Esophagus (tissue), 2 donors: ENCODE measurements around the gene PARN. TPM values are rescaled to one million over a fixed set of nuclear protein-coding genes. Genes with fewer than 3 reads are reported as not detected.

Experiments used
- H3K27ac ChIP-seq, 2 donors: one replicate each; pipeline ENCODE4 v1.5.1; 2013; ENCODE audit warnings: low read depth in 2 of 2, mild to moderate bottlenecking in 2 of 2, inconsistent platforms in 1 of 2, low read length in 1 of 2, moderate library complexity in 1 of 2
- H3K27me3 ChIP-seq, 2 donors: one replicate each; pipeline ENCODE4 v1.6.1; 2013; ENCODE audit warnings: low read length in 2 of 2, control low read depth in 1 of 2, mild to moderate bottlenecking in 1 of 2; ENCODE audit not compliant: insufficient read depth in 2 of 2, control insufficient read depth in 1 of 2
- H3K36me3 ChIP-seq, 2 donors: one replicate each; pipeline ENCODE4 v1.6.1; 2013; ENCODE audit warnings: low read length in 1 of 2; ENCODE audit not compliant: control insufficient read depth in 2 of 2, insufficient read depth in 2 of 2
- H3K4me1 ChIP-seq, 2 donors: one replicate each; pipeline ENCODE4 v1.6.1; 2013; ENCODE audit warnings: low read length in 1 of 2; ENCODE audit not compliant: control insufficient read depth in 2 of 2, insufficient read depth in 2 of 2
- H3K4me3 ChIP-seq, 2 donors: one replicate each; pipeline ENCODE4 v1.5.1; 2013; ENCODE audit warnings: low read length in 2 of 2, mild to moderate bottlenecking in 2 of 2, low read depth in 1 of 2, moderate library complexity in 1 of 2
- H3K9me3 ChIP-seq, 2 donors: one replicate each; pipeline ENCODE4 v1.6.1; 2013; ENCODE audit warnings: mild to moderate bottlenecking in 2 of 2, low read depth in 1 of 2, low read length in 1 of 2, moderate library complexity in 1 of 2; ENCODE audit not compliant: control insufficient read depth in 2 of 2, insufficient read depth in 1 of 2
- WGBS, 2 donors: extraction: QIAGEN DNeasy Blood & Tissue Kit; methylation state at CpG; one replicate each; pipeline ENCODE4 v1.1.7; 2013; 5-methylcytosine and 5-hydroxymethylcytosine counted together
- polyA plus RNA-seq, 2 donors: library from polyadenylated mRNA; stranded (reverse); fragments of 200-250 nt; gene quantifications; one replicate each; pipeline ENCODE4 v1.2.3, GENCODE V29; 2013
- donor health status: healthy with polysubstance abuse.
- donor health status: Bipolar disorder and iron deficiency.

PARN gene, protein sequence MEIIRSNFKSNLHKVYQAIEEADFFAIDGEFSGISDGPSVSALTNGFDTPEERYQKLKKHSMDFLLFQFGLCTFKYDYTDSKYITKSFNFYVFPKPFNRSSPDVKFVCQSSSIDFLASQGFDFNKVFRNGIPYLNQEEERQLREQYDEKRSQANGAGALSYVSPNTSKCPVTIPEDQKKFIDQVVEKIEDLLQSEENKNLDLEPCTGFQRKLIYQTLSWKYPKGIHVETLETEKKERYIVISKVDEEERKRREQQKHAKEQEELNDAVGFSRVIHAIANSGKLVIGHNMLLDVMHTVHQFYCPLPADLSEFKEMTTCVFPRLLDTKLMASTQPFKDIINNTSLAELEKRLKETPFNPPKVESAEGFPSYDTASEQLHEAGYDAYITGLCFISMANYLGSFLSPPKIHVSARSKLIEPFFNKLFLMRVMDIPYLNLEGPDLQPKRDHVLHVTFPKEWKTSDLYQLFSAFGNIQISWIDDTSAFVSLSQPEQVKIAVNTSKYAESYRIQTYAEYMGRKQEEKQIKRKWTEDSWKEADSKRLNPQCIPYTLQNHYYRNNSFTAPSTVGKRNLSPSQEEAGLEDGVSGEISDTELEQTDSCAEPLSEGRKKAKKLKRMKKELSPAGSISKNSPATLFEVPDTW
- 10 to 100 TPM in 1 of 2 donors, 1 to 10 TPM in 1; 5.5 to 11.9 TPM for polyA plus RNA-seq

DNA sequence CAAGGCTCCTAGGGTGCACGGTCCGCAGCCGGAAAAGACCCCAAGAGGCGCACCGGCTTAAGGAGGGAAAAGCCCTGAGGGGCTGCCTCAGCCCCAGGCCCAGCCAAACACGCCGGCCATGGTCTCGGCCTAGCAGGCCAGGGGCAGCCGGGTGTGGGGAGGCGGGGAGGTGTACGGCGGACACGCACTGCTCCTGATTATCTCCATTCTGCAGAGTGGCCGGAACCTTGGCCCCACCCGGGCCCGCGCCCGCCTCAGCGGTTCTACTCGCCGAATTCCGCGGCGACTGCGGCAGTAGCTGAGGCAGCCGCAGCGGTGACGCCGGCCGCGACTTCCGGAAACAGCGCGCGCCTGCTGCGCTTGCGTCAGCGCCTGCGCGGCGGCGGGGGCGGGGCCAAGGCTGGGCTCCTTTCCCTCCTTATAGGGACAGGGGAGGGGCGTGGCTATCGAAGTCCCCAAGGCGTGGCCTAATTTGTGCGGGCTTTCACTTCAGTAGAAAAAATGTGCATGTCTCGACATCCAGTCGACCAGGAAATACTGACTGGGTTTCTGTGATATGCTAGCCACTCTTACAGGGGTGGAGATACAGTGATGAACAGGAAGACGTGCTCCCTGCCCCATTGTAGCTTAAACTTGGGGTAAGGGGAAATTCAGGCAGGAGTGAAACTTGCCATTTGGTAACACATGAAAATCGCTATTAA lies at the start of gene PARN:
PARN (minus strand) TSS at position 342 of the 701 bp plus-strand sequence; CDS start at position 207, 135 bp downstream.
- H3K27ac ChIP-seq, result peak within 1 kb of the TSS; percentile 87 to 95

DNA sequence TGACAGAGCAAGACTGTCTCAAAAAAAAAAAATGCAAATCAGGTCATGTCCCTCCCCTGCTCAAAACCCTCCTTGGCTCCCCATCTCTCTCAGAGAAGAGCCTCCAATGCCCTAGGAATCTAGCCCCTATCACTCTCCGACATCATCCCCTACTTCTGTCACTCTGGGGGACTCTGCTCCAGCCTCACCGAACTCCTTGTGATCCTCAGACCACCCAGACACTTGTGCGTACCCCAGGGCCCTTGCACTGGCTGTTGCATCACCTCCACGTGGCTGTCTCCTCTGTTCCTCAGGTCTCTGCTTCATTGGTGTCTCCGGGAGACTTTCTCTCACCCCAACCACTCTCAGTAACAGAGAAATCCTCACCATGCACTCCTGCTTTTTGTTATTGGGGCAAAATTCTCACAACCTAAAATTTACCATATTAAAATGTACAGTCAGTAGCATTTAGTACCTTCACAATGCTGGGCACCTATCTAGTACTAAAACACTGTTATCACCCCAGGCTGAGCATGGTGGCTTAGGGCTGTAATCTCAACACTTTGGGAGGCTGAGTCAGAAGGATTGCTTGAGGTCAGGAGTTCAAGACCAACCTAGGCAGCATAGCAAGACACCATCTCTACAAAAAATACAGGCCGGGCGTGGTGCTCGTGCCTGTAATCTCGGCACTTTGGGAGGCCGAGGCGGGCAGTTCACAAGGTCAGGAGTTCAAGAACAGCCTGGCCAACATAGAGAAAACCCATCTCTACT lies 48.9 kb upstream of the PARN start:
- Histone ChIP-seq H3K27me3 (no peaks in the 10 kb centered on the region), H3K4me3 (no peak overlapping the region), H3K27ac (no peak overlapping the region), H3K4me1 (no peaks in the 10 kb centered on the region), H3K36me3 (no peaks in the 10 kb centered on the region), H3K9me3 (peaks cover 0 to 2% of the 10 kb centered on the region in 2 donors)
- WGBS, 2 donors, result 81% methylated on average over 11 of the region's 11 CpGs

More for the DNA sequence above, at the start of gene PARN:
- H3K4me1 ChIP-seq, result peaks cover 0 to 7% of the 10 kb centered on the region in 2 donors
- H3K4me3 ChIP-seq, result peak within 1 kb of the TSS; percentile 81 to 95
- H3K9me3 ChIP-seq, result no peaks in the 10 kb centered on the region
- H3K27me3 ChIP-seq, result no peaks in the 10 kb centered on the region
- 1% methylated on average over 51 of the region's 51 CpGs for WGBS, 2 donors
- H3K36me3 ChIP-seq, result peaks cover 1 to 6% of the 10 kb centered on the region in 2 donors

DNA sequence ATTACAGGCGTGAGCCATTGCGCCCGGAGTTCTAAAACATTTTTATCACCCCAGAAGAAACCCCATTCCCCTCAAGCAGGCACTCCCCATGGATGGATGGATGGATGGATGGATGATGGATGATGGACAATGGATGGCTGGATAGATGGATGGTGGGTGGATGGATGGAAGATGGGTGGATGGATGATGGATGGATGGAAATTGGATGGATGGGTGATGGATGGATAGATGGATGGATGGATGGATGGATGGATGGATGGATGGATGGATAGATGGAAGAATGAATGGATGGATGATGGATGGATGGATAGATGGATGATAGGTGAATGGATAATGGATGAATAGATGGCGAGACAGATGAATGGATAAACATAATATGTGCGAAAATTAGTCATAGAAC lies 47.6 kb upstream of the PARN start:
- Histone ChIP-seq H3K9me3 (peaks cover 0 to 2% of the 10 kb centered on the region in 2 donors), H3K36me3 (no peaks in the 10 kb centered on the region), H3K27me3 (no peaks in the 10 kb centered on the region), H3K4me3 (no peak overlapping the region), H3K27ac (no peak overlapping the region), H3K4me1 (no peaks in the 10 kb centered on the region)
- WGBS, 2 donors, result 88 to 94% methylated on average over 5 of the region's 5 CpGs

DNA sequence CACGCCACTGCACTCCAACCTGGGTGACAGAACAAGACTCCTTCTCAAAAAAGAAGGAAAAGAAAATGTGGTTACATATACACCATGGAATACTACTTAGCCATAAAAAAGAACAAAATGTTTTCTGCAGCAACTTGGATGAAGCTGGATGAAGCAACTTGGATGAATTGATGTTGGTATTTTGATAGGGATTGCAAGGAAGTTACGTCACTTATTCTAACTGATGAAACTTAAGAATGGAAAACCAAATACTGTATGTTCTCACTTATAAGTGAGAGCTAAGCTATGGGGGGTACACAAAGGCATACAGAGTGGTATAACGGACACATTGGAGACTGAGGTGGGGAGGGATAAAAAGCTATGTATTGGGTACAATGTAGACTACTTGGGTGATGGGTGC lies 46.6 kb upstream of the PARN start:
- Histone ChIP-seq H3K36me3 (no peaks in the 10 kb centered on the region), H3K27me3 (no peaks in the 10 kb centered on the region), H3K4me1 (no peaks in the 10 kb centered on the region), H3K27ac (no peak overlapping the region), H3K4me3 (no peak overlapping the region), H3K9me3 (peaks cover 0 to 2% of the 10 kb centered on the region in 2 donors)
- 87 to 91% methylated on average over 3 of the region's 3 CpGs for WGBS, 2 donors

DNA sequence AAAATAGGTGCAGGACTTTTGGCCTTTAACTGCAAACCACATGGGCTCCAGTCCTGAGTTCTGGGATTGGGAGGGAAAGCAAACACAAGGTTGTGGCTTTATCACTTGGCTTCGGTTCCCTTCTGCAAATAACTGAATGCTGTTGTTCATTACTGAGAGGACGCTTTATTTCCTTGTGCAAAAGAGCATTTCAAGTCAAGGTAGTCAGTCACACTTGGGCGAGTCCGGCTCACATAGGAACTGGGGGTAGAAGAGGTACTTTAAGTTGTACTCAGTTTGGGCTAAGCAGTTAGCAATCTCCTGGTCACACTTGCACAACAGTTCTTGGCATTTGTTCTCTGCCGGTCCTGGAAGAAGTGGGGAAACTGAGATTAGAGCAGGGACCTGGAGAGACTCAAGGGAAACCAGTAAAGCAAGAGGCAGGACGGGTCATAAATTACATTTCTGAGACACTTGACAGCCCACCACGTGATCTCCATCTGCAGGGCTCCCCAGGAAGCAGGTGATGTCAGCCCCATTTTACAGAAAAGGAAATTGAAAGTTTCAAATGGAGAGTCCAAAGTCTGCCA lies 42.4 kb upstream of the PARN start:
- Histone ChIP-seq H3K27me3 (no peaks in the 10 kb centered on the region), H3K9me3 (no peaks in the 10 kb centered on the region), H3K4me3 (no peak overlapping the region), H3K4me1 (no peaks in the 10 kb centered on the region), H3K36me3 (peaks cover 3 to 4% of the 10 kb centered on the region in 2 donors), H3K27ac (no peak overlapping the region)
- WGBS, 2 donors, result 37 to 55% methylated on average over 7 of the region's 7 CpGs

DNA sequence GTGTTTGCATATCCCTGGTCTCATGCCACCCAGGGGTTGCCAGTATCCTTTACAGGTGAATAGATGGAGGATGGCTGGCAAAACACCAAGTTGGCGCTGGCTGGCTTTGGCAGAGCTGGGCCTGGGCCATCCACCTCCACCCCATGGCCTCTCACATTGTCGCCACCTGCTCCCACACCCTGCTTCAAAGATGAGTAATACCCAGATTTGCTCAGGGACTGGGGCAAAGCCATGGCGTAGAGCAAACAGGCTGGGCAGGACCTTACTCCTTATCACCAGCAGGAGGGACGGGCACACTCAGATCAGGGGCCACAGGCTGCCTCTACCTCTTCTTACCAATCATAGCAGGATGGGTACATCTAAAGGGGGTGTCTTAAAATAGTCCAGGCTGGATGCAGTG lies 39.7 kb upstream of the PARN start:
- Histone ChIP-seq H3K27me3 (no peaks in the 10 kb centered on the region), H3K4me3 (no peak overlapping the region), H3K9me3 (no peaks in the 10 kb centered on the region), H3K4me1 (no peaks in the 10 kb centered on the region), H3K36me3 (peaks cover 10 to 14% of the 10 kb centered on the region in 2 donors), H3K27ac (peak overlapping the region in 1 of 2 donors; percentile 6)
- 57 to 68% methylated on average over 4 of the region's 4 CpGs for WGBS, 2 donors

DNA sequence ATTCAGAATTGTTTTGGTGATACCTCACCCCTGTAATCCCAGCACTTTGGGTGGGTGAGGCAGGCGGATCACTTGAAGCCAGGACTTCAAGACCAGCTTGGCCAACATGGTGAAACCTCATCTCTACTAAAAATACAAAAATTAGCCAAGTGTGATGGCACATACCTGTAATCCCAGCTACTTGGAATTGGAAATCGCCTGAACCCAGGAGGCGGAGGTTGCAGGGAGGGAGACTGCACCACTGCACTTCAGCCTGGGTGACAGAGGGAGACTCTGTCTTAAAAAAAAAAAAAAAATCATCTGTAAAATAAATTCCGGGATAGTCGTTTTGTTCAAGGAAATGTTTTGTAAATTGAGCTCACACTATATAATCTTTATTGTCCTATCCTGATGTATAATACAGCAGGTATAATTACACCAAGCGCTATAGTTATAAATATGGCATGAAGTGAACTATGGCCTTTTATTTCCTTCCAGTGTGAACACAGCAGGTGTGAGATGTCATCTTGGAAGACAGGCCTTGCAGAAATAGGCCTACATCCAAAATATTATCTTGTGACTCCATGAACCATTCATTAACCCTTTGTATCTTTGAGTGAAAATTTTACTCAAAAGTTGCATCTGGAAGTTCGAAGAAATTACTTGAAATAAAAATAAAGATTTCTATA lies 38.6 kb upstream of the PARN start:
- Histone ChIP-seq H3K4me3 (no peak overlapping the region), H3K36me3 (peaks cover 10 to 14% of the 10 kb centered on the region in 2 donors), H3K27me3 (no peaks in the 10 kb centered on the region), H3K9me3 (no peaks in the 10 kb centered on the region), H3K27ac (no peak overlapping the region), H3K4me1 (no peaks in the 10 kb centered on the region)
- WGBS, 2 donors, result 66 to 79% methylated on average over 7 of the region's 7 CpGs

DNA sequence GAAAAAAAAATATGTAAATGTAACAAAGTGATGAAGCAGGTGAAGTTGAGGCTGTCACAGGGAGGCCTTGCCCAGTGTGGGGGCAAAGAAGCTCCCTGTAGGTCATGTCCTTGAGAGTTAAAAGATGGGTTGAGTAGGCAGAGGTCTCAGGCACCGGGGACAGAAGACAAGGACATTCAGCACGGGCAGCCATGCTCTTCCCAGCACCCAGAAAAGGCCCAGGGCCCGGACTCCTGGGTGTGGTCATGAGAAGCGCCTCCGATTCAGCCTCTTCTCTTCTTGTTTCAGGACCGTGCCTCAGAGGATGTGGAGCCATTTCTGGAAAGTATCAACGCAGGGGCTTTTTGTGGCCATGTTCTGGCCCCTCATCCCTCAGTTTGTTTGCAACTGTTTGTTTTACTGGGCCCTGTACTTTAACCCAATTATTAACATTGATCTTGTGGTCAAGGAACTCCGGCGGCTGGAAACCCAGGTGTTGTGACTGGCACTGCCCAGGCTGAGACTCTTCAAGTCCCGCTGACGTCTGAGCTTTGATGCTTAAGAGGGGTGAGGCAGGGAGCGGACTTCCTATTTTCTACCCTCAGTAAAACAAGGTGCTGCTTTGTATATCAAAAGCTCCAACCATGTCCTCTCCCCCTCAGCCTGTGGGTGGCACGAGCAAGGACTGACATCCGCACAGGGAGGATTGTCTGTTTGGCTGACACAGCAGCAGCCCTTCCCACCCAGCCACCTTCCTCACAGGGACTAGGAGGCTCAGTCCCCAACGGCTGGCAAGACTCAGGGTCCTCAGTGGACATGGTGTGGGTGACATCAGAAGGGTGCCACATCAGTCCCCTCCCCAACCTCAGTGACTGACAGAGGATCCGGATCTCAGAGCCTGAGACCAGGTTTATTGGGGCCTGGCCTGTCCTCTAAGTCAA lies 37.5 kb upstream of the PARN start:
- Histone ChIP-seq H3K27ac (no peak overlapping the region), H3K4me3 (no peak overlapping the region), H3K27me3 (no peaks in the 10 kb centered on the region), H3K36me3 (peaks cover 10 to 16% of the 10 kb centered on the region in 2 donors), H3K9me3 (no peaks in the 10 kb centered on the region), H3K4me1 (no peaks in the 10 kb centered on the region)
- WGBS, 2 donors, result 80 to 89% methylated on average over 16 of the region's 16 CpGs
